Spleen (tissue), 7 donors: Measurements from ENCODE around the gene RNF138.

ENCODE experiments used
- CTCF ChIP-seq, 11 experiments: fragments of 200-600 bp in 7 of 11; fragments of 450-650 bp in 4 of 11; sonication (generic) in 4 of 11; IDR thresholded peaks in 8 of 11; conservative IDR thresholded peaks in 3 of 11; 1 replicate in 7 of 11; 2 replicates in 4 of 11; pipeline versions ENCODE4 v1.4.0 to v1.8.0; 2016 to 2021; ENCODE audit warnings: antibody characterized with exemption in 11 of 11, inconsistent platforms in 4 of 11, mild to moderate bottlenecking in 1 of 11
- POLR2A ChIP-seq, 3 donors: fragments of 450-650 bp; IDR thresholded peaks; one replicate each; pipeline ENCODE4 v1.5.1; 2017; ENCODE audit warnings: antibody characterized with exemption in 3 of 3, mild to moderate bottlenecking in 1 of 3
- donor health status: DM: no; HTN: no; CAD: no; lungs with moderate emphysema.
- donor health status: DM: no; HTN: no; CAD: no.
- donor health status: DM: no; HTN: no; CAD: no.

- TF ChIP-seq CTCF (IDR thresholded peaks at IDR 0.05 in 8 of 11, conservative IDR thresholded peaks at IDR 0.05 in 3 of 11) (no peak), POLR2A (IDR thresholded peaks at IDR 0.05) (no peak)
These were observed 1.4 kb downstream of the RNF138 start for GRCh38 chr18:32093102-32093511.
